DMS 273 (cell line): ENCODE measurements around the gene ROR2.
"Not testable (repeated sequence)": the region's sequence is repeated elsewhere in the genome, so short reads cannot be mapped to it uniquely, and the experiment has no call there.

ENCODE experiments used
- DNase-seq: peaks from one replicate; lab custom pipeline; 2025; ENCODE audit not compliant: unreplicated experiment; lab: John Stamatoyannopoulos, UW

Gene ROR2

DNA sequence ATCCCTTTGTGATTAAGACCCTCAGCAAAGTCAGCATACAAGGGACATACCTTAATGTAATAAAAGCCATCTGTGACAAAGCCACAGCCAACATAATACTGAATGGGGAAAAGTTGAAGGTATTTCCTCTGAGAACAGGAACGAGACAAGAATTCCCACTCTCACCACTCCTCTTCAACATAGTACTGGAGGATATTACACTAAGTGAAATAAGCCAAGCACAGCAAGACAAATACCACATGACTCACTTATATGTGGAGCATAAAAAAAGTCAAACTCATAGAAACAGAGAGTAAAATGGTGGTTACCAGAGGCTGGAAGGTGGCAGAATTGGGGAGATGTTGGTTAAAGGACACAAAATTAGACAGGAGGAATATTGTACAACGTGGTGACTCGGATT, 408.3 kb downstream of the ROR2 start:
- DNase-seq: no peak

DNA sequence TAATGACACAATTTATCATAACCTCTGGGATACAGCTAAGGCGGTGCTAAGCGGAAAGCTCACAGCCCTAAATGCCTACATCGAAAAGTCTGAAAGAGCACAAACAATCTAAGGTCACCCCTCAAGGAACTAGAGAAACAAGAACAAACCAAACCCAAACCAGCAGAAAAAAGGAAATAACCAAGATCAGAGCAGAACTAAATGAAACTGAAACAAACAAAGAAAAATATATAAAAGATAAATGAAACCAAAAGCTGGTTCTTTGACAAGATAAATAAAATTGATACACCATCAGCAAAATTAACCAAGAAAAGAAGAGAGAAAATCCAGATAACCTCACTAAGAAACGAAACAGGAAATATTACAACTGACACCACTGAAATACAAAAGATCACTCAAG, 409.5 kb downstream of the ROR2 start:
- DNase-seq: not testable (repeated sequence)

DNA sequence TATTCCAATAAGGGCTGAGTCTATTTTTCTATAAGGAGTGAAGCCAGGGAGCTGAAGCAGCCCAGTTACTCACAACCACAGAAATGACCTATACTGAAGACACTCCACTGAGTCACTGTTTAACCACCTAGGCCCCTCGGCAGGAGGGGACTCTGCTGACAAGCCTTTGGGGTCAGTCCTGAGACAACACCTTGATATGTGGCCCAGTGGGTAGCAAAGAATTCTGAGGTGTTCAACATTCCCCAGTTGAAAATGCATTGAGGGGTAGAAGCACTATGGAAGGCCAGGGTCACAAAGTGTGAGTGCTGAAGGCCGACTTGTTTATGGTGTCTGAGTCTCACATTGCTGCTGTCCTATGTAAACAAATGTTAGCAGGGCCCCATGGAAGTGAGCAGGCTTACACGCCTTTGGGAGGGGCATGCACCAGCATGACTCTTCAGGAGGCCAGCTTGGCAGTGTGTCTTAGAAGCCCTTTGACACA, 413.8 kb downstream of the ROR2 start:
- DNase-seq: no peak

DNA sequence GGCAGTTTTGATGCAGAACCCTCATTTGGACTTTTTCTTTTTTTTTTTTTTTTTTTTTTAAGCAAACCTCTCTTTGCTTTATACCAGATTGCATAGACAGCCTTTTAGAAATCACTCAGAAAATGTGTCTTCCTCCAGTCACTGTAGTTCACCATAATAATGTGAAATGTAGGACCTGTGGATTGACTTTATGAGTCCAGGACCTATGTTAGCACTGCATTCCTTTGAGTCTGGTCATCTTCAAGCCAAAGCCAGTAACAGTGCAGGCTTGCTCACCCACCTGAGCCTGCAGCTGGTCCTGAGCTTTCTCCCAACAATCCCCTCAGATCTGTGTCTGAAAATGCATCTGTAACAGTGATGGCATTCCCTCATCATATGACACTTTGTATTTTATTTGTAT, 415.7 kb downstream of the ROR2 start:
- DNase-seq: no peak

DNA sequence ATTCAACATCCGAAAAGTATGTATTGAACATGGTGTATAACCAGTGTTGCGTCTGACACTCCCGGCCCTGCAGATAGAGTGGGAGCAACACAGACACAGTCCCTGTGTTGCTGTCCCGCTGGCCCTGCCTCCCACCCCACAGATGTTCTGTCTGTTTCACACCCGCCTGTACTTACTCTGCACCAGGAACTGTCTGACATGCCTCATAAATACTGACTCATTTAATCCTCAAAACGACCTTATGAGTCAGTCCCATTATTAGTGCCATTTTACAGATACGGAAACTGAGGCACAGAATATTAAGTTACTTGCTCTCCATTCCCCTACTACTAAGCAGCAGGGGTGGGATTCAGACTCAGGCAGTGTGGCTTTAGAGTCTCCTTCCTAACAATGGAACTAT, 416.6 kb downstream of the ROR2 start:
- no peak for DNase-seq

DNA sequence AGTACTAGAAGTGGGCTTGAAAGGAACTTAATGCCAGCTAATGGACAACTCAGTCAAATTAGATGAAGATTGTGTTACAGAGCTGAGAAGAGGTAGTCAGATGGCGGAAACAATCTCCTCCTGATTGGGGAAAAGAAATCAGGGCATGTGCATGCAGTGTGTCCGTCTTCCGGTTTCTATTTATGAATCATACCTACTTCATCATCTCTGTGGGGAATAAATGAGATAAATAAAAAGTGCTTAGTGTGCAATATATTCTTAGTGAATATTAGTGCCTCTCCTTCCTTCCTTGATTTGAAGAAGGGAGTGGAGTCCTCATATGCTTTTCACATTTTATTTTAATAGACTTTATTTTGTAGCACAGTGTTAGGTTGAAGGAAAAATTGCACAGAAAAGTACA, 417.7 kb downstream of the ROR2 start:
- no peak for DNase-seq

DNA sequence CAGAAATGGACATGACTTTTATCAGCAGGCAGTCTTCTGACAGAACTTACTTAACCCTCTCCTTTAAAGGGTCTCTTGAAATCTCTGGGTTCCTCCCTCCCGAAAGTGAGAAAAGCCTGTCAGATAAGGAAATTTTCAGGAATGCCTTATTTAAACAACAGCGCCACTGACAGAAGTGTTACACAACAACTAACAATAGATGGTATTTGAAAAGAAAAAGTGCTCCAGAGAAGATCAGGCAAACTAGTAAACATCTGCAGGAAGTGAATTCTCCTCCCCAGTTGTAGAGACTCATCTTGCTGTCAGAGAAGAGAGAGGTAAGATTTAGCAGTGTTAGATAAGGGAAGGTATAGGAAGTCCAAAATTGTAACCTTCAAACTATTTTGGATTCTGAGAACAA, 419.2 kb downstream of the ROR2 start:
- DNase-seq: no peak

DNA sequence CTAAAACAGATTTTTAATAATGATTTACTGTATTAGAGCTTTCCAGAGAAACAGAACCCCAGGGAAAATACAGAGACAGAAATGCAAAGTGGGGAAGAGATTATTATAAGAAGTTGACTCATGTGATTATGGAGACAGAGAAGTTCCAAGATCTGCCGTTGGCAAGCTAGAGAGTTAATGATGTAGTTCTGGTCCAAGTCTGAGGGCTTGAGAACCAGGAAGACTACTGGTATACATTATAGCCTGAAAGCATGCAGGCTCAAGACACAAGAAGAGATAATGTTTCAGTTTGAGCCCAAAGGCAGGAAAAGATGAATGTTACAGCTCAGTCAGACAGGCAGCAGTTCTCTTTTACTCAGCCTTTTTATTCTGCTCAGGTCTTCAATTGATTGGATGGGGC, 427.5 kb downstream of the ROR2 start:
- DNase-seq: no peak

DNA sequence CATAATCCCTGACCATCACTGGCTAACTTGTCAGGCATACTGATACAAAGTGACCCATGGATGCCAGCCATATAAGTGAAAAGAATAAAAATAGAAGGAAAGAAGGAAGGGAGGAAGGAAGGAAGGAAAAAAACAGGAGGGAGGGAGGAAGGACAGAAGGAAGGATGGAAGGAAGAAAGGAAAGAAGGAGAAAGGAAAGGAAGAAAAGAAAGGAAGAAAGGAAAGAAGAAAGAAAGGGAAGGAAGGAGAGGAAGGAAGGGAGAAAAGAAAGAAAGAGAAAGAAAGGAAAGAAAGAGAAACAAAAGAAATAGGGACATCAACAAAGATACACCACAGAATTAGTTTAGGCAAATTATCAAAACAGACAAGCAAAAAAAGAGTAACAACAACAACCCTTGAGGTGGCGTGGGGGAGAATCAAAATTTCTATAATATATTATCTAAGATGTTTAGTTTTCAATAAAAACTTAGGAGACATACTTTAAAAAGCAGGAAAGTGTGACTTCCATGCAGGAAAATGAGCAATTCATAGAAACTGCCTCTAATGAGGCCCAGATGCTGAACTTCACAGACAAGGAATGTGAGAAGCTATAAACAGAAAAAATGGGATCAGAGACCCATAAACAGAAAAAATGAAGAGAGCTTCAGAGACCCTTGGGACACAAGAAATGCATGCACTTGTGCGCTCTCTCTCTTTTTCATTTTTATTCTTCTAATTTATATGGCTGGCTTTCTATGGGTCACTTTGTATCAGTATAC, 430.3 kb downstream of the ROR2 start:
- no peak for DNase-seq

DNA sequence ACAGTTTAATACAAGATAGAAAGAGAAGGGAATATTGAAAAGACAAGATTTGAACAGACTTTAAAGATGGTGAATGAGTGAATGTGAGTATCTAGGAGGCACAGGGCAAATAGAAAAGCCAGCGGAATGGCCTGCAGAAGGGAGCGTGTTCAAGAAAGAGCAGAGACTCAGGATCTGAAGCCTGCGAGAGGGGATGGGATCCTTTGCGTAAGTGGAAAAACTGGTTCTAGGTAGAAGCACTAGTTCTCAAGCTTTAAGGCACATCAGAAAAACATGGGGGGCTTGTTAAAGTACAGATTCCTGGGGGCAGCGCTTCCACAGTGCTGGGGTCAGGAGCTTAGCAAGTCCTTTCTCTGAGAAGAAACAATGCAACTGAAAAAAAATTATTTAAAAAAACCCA, 431.6 kb downstream of the ROR2 start:
- no peak for DNase-seq

DNA sequence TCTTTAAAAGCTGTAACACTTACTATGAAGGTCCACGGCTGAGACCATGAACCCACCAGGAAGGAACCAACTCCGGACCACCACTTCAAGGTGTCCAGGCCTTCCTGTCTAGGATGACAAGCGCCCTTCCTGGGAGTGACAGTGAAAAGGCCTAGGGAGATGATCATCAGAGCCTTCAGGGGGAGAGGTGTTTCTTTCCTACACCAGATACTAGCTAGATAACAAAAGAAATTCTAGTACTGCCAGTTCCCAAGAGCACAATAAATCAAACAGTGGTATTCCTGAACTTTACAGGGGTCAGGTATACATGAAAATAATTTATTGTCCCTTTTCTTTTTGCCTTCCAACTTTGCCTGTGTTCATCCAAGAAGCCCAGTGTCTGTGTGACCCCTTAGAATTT, 432.2 kb downstream of the ROR2 start:
- DNase-seq: no peak

DNA sequence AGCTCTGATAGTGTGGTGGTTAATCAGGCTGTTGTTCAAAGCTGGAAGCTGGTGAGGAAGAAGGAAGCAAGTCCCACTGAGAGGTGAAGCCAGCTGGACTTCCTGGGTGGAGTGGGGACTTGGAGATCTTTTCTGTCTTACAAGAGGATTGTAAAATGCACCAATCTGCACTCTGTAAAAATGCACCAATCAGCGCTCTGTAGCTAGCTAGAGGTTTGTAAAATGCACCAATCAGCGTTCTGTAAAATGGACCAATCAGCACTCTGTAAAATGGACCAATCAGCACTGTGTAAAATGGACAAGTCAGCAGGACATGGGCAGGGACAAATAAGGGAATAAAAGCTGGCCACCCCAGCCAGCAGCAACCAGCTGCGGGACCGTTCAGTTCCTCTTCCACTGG, 432.7 kb downstream of the ROR2 start:
- DNase-seq: not testable (repeated sequence)

DNA sequence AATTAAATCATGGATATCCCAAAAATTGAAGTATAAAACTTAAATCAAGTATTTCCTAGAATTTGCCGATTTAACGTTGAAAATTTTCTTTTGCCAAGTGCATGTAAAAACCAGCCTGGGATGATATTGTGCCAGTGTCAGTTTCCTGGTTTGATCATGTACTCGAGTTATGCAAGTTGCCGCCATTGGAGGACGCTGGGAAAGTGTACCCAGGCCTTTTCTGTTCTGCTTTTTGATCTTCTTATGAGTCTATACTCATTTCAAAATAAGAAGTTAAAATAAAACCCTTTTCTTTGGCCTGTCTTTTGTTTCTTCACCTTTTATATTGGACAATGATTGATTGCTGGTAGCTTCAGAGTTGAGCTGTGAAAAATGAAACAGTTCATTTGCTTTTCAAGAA, 433.3 kb downstream of the ROR2 start:
- no peak for DNase-seq

DNA sequence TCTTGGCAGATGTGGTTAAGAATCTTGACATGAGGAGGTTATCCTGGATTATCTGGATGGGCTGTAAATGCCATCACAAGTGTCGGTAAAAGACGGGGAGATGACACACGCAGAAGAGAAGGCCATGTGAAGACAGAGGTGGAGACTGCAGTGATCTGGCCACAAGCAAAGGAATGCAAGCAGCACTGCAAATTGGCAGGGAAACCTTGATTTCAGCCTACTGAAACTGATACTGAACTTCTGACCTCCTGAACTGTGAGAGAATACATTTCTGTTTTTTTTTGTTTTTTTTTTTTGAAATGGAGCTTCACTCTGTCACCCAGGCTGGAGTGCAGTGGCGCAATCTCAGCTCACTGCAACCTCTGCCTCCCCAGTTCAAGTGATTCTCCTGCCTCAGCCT, 433.9 kb downstream of the ROR2 start:
- no peak for DNase-seq

DNA sequence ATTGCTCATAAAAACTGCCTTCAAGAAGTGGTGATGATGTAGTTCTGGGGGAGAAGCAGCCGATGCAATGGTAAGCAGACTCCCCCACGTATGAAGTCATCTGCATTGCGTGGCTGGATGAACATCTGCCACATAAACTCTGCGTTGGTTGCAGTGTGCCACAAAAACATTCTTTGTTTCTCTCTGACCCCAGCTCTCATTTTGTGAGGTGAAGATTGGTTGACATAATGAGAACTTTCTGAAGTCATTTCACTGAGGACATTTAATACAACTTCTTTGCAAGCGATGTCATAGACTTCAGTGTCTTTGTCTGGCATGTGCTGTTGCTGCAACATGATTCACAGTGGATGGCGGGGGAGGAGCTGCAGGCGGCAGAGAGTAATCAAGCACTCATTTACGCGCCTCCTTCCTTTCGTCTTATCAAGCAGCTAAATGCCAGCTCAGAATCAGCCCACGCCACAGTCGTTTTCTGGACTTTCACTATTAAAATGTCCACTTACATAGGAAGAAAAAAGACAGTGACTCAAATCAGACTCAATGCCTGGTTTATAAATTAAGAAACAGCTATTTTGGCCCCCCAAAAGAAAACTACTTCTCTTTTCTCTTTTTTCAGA, 434.8 kb downstream of the ROR2 start:
- peak; percentile 86 for DNase-seq
